Uterus (tissue), 2 donors: Measurements from ENCODE around the gene ADM2.

ENCODE experiments used
- CTCF ChIP-seq, 4 experiments: fragments of 200-600 bp in 2 of 4; fragments of 450-650 bp in 2 of 4; sonication (generic) in 2 of 4; IDR thresholded peaks; one replicate each; pipeline ENCODE4 v1.5.1; 2016 to 2019; ENCODE audit warnings: antibody characterized with exemption in 4 of 4, mild to moderate bottlenecking in 2 of 4, moderate library complexity in 1 of 4
- POLR2A ChIP-seq, 2 donors: fragments of 450-650 bp; IDR thresholded peaks; one replicate each; pipeline ENCODE4 v1.6.1; 2016; ENCODE audit warnings: antibody characterized with exemption in 2 of 2, mild to moderate bottlenecking in 1 of 2, moderate library complexity in 1 of 2

- TF ChIP-seq CTCF (IDR thresholded peaks at IDR 0.05) (no peak), POLR2A (IDR thresholded peaks at IDR 0.05) (no peak)
Observed at GRCh38 chr22:50483977-50484853, 2.9 kb downstream of the ADM2 start.
